SHP77 (cell line): ENCODE results near the gene ITGA1.
"Not testable (repeated sequence)": the region's sequence is repeated elsewhere in the genome, so short reads cannot be mapped to it uniquely, and the experiment has no call there.

ENCODE experiments used
- DNase-seq, 2 experiments: peaks; one replicate each; lab custom pipeline; 2025; lab: John Stamatoyannopoulos, UW

ITGA1 gene

DNA sequence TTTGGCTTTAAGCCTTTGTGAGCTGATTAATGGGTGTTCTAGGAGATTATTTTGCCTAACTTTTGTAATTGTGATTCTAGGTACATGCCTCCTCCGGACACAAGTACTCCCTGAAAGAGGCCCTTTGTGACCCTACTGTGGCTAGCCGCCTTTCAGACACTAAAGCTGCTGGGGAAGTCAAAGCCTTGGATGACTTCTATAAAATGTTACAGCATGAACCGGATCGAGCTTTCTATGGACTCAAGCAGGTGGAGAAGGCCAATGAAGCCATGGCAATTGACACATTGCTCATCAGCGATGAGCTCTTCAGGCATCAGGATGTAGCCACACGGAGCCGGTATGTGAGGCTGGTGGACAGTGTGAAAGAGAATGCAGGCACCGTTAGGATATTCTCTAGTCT is 13.6 kb downstream of the ITGA1 start:
- peak in 1 of 2 experiments; percentile 6 for DNase-seq

DNA sequence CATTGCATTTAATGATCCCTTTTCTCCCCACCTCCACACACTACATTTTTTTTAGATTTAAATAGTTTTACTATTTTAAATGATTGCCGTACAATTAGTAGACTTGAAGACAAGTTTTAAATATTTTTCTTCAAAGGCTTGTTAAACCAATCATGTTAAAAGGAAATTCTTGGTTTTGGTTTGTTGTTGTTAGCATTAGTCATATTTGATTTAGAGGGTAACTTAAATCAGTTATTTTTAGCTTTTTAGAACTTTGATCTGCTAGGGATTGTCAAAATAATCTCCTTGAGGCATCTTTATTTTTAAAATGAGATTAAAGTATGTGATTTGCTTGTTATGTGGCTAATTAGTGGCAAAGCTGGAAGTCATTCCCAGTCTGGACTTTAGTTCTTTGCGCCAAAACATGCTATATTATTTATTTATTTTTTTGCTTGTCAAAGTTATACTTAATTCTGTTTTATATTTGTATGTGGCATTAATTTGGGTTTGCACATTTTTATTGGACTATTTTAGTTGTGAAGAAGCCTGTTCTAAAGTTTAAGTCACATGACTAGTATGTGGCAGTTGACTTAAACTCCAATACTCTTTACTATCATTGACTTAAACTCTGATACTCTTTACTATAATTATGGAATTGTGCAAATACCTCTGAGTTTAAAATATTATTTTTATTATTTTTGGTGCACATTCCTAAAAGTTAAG is 14.7 kb downstream of the ITGA1 start:
- no peak for DNase-seq

DNA sequence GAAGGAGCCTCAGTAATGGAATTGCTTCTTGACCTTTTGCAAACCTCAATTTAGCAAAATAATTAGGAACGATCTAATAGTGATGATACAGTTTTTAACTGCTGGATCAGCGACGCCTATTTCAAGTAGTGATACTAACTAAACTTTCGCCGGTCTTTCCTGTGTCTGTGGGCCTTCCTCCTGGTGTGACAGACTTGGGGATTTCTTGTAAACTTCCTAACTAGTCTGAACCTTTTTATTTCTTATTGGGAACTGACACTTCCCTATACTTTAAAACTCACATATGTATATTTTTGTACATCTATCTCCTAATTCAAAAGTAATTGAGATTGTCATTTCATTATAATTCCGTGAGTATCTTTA is 15.2 kb downstream of the ITGA1 start:
- no peak for DNase-seq

DNA sequence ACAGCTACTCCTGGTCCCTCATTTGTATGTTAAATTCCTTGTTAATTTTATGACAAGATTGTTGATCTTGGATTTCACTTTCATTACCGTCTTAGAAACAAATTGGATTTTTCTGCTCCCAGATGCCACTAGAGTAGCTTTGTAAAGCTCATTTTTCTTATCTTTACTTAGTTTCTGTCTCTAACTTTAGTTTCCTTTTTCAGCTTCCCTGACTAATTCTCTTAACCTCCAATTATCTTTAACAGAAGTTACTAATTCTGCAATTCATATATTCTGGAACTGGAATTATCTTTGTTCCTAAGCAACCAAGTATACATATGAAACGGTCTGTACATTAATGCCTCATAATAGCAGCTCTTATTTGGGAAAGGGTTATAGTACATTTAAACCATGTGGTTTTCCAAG is 16.7 kb downstream of the ITGA1 start:
- no peak for DNase-seq

DNA sequence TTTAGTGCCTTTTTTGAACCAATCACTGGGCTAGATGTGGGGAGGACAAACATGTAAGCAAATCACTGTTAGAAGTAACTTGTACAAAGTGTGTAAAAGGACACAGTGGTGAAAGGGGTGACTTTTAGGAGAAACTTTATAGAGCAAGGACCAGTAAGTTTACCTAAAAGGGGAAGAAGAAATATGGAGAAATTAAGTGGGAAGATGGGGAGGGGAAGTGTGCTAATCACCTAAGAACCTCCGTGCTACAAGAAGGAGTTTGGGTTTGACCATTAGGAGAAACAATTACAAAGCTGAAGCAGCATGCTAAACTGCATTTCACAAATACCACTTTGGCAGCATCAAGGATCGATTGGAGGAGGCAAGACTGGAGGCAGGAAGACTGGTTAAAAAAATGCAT is 17.3 kb downstream of the ITGA1 start:
- DNase-seq, result no peak

DNA sequence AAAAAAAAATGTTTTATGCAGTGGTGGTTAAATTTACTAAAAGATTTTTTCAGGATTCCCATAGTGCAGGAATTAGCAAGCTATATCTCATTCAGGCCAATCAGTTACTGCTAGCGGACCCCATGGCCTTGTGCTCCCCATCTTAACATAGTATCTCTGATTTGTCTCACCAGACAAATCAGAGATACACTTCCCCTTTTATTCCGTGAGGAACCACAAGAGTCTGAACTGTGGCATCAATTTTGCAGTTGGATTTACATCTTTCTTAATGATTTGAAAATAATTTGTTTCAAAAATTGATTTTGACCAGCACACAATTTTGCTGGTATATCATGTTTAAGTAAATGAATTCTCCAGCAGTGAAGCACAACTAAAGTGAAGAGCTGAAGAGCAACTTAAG is 17.9 kb downstream of the ITGA1 start:
- DNase-seq, result no peak

DNA sequence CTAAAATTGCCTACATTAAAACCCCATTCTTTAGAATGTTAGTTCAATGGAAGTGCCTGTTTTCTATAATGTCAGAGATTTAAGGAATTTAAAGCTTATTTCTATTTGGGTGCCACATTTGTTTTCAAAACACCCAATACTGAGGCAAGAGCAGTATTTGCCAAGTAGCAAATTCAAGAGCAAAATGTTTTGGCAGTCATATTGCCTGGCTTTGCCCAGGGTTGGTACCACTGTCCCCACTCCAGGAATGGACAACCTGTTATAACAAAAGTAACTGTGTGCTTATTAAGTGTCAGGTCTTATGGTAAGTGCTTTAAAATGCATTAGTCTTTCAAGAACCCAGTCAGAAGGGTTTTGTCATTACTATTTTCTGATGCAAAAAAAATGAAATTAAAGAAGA is 19.3 kb downstream of the ITGA1 start:
- no peak for DNase-seq

DNA sequence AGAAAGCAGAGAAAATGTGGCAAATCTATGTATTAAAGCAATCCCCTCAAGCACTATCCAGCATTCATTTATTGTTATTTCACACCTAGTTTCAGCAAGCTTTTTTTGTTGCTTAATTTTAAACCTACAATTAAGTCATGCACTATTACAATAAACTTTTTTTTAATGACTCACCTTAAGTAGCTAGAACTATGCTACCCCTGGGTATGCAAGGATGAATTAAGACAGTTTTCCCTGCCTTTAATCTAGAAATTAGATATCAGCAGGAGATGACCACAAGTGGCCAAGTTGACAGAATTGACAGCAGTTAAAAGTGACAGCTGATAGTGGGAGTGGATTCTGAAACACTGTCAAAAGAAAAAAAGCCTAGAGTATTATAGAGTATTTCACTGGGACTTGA is 20.0 kb downstream of the ITGA1 start:
- no peak for DNase-seq

DNA sequence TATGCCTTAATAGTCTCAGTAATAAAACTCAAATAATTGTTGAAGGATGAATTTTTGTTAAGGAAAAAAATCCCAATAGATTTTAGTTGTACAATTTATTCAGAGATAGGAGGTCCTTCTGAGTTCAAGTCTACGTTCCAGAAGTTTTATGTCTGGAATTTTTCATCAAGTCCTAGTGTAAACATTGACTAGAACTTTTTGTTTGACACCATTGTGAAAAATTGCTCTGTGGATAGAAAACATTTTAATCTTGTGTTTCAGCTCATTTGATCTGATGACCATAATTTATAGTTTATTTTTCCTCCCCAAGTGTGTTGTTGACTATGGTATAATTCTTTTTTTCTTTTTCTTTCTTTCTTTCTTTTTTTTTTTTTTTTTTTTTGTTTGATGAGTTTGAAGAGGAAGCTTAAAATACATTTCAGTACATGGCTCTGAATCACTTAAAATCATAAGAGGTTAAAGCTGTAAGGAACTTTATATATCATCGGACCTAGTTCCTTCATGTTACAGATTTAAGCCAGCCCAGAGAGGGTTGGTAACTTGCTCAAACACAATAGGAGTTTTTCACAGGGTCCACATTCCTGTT is 20.7 kb downstream of the ITGA1 start:
- no peak for DNase-seq

DNA sequence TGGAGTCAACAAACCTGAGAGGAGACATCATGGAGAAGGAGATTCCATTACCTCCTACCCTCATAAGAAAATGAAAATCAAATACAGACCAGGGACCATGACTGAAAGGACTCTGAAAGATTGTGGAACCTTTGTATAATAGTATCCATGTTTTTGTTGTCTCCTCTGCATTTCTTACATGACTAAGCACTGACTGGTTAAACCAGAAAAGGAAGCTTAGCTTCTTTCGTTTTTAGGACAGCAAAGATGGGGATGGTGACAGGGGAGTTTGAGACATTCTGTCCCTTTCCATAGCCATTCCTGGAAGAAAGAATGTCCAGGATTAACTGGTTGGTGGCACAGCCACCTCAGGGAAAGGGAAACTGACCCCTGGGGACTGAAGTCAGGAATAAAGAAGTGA is 22.2 kb downstream of the ITGA1 start:
- no peak for DNase-seq

DNA sequence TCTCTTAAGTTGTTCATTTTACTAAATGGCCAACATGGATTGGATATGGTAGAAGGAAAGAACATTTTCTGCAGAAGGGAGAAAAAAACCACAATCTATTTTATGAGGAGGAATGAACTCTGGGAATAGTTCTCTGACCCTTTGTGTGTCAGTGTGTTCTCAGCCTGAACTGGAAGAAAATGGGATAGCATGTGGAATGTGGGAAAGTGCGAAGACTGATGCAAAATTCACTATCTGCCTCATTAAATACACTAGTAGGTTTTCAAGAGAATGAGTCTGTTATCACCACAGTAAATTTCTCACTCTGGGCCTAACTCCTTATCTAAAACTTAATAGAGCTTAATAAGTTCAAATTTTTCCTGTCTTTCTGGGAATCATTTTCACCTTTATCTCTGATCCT is 22.7 kb downstream of the ITGA1 start:
- no peak for DNase-seq

DNA sequence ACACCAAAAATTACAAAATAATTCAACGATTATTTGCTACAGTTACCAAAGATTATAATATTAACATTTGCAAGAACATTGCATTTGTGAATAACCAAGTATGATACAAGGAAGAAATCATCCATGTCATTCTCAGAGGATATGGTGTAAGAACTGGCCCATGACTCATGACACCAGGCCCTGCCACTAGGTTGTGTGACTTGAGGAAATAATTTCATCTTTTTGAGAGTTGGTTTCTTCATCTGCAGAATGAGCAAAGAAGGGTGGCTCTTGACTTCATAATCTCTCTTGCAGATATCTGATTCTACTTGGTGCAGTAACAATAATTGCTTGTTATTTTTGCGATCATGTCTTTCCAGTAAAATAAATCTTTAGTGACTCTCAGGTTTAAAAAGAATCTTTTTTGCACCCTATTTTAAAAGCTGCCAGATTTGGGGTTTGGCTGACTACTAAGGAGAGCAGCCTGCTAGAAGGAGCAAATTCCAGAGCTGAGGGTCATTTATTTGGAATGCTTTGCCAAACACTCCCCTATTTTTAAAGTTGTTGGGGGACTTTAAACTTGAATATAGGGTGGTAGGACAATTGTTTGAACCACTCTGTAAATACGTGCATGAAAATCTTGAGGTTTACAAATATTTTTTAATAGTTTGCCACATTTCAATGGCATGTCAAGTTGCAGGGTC is 23.5 kb downstream of the ITGA1 start:
- no peak for DNase-seq

DNA sequence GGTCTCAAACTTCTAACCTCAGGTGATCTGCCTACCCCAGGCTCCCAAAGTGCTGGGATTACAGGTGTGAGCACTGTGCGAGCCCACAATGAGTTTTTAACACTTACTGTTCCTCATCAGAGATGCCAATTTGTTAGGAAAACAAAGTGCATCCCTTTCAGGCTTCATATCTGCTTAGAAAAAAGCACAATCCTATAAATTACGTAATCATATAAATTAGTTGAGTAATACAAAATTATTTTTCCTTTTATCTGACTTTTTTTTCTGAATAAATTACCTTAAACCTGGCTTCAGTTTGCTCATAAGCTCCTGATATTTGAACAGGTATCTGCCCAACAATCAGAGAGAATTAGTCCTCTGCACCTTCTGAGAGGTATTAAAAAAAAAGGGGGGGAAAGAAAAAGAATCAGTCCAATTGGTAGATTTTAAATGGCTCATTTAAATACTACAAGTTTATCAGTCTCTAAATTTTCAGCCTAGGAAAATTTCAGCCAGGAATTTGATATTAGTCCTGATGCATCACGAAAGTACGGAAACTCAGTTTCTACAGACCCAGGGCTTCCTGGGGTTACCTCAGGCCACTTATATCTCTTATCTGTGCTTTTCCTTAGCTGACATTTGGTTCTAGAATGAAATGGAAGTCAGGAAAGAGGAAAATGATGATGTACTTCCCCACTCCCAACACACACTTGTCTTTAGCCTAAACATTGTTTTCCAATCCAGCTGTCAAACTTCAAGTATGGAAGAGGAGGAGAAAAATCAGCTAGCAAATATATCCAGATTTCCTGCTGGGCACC is 26.8 kb downstream of the ITGA1 start:
- DNase-seq, result no peak

DNA sequence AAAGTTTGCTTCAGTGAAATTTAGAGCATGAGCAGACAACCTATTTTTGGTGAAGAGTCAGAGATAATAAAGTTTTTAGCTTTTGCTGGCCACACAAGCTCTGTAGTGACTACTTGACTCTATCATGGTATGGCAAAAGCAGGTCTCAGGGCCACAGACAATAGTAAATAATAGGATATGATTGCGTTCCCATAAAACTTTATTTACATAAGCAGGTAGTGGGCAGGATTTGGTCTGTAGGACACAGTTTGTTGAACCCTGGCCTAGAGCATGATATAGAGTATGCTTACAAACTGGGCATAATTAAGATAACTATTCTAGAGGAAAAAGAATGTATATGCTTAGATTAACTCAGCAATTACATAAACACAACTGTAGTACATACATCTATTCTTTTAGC is 30.1 kb downstream of the ITGA1 start:
- no peak for DNase-seq

DNA sequence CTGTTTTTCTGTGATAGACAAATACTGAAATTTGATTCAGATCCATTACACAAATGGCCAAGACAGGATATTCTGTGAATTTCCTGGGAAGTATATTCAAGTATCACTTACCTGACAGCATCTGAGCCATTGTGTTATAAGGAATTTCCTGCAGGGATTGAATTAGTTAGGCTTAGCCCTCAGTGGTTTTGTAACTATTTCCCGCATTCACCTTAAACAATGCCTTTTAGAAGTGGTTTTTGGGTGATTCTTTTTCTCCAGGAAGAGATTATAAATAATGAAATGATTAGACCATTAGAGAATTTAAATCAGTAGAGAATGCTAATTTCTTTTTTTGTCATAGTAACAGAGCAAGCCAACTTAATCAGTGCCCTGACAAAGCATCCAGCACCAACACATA is 30.6 kb downstream of the ITGA1 start:
- no peak for DNase-seq

DNA sequence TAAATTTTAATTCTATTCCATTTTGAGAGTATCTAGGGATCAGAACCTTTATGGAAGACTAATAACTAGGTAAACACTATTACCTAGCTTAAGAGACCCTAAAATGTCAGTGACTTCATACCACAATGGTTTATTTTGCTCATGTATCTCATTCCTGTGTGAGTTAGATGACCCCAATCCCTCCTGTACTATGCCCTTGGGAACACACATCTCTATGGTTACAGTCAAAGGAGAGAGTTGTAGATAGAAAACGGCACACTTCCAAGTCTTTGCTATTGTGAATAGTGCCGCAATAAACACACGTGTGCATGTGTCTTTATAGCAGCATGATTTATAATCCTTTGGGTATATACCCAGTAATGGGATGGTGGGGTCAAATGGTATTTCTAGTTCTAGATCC is 31.1 kb downstream of the ITGA1 start:
- DNase-seq, result not testable (repeated sequence)

DNA sequence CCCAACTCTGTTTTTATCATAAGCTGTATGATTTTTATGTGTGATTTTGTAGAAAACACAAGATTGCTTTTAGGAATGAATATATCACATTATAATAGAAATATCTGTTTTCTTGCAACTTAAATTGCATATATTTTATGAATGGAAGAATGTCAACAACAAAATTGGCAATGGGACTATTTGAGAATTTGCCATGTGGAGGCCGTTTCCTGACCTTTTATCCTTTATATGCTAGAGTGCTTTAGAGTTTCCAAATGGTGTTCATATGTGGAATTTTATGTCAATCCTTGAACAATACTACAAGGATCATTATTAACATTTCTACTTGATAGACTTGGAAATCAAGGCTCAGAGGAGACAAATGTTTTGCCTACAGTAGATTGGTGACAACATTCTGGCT is 34.2 kb downstream of the ITGA1 start:
- no peak for DNase-seq

DNA sequence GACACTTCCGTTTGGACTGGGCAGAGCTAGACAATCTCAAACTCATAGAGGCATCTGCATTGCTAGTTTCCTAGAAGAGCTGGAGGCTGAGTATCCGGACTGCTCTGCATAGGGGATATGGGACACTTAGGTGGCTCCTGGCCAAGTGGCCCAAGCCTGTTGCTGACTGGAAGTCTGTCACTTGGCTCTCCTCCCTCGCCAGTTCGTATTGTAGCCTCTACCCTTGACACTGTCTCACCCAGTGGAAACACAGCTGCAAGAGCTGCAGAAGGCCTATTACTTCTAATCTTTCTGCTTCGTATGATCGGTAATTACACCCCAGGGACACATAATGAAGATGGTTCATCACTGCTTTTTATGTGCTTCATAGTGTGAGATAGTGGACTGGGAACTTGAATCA is 34.7 kb downstream of the ITGA1 start:
- no peak for DNase-seq

DNA sequence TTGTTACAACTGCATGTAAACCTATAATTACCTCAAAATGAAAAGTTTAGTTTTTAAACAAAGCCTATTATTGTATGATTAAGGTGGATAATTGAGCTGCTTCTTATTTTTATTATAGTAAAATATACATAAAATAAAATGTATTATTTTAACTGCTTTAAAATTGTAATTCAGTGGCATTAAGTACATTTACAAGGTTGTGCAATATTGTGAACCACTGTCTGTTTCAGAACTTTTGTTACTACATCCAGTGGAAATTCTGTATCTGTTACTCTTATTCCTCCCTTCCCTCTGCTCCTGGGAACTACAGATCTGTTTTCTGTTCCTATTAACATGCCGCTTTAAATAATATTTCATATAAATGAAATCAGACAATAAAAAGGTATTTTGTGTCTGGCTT is 37.1 kb downstream of the ITGA1 start:
- DNase-seq, result no peak

DNA sequence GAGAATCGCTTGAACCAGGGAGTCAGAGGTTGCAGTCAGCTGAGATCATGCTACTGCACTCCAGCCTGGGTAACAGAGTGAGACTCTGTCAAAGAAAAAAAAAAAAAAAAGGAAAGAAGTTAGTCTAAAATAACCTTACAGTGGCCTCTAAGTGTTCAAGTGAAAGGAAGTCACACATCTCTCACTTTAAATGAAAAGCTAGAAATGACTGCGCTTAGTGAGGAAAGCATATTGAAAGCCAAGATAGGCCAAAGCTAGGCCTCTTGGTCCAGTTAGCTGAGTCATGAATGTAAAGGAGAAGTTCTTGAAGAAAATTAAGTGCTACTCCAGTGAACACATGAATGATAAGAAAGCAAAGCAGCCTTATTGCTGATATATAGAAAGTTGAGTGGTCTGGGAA is 38.1 kb downstream of the ITGA1 start:
- no peak for DNase-seq

DNA sequence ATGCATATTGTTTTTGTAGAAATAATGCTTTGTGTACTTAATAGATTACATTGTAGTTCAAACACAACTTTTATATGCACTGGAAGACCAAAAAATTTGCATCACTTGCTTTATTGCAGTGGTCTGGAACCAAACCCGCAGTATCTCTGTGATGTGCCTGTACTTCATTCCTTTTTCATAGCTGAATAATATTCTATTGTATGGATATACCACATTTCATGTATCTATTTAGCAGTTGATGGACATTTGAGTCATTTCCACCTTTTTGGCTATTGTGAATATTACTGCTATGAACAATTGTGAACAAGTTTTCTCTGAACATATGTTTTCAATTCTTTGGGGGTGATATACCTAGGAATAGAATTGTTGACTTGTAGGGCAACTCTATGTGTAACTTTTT is 40.1 kb downstream of the ITGA1 start:
- no peak for DNase-seq

DNA sequence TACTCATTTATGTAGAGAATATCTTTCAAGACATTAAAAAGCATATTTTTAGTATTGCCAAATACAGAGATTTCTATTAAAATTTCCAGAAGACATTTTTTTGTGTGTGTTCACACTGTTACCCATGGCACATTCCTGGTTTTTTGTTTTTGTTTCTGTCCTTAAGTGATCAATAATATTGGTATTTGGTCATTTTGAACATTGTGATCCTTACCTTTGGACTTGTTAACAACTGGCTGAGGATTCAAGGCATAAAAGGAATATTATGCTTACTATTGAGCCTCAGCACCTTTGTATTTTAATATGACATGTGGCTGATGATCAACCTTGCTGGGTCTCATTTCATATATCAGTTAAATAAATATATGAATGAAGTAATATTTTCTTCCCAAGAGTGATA is 41.9 kb downstream of the ITGA1 start:
- DNase-seq, result no peak

DNA sequence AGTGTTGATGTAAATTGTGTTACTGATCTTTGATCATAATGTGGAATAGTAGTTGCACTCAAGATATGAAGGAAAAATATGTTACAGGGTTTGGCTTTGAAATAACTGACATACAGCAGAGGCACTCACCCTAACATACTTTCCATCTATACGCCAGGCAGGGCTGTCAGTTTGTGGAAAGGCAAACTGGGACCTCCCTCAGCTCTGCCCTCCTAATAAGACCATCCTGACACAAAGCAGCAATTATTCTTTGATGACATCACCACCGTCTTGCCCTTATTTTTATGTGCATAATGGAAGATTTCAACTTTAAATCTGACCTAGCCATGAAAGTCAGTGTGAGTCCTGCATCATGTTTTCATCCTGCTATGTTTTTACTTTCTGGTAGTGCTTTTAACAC is 42.9 kb downstream of the ITGA1 start:
- no peak for DNase-seq
